A549 (cell line): ENCODE results near the gene SNAI1. TPM values are rescaled to one million over a fixed set of nuclear protein-coding genes. Genes with fewer than 3 reads are reported as not detected.

Experiments
- ATAC-seq, 2 experiments: fragments of 200-7000 bp in 1 of 2; fragments of >200 bp in 1 of 2; cut with Nextera tagmentation in 1 of 2; cut with Tn5 transposase in 1 of 2; 3 replicates each; pipeline versions ENCODE4 v1.8.0 to v1.9.1; 2018 to 2020; ENCODE audit warnings: mild to moderate bottlenecking in 1 of 2, moderate library complexity in 1 of 2
- CTCF ChIA-PET: fragments of 300-600 bp; sonication (Branson Sonifier 250); formaldehyde crosslinking; extraction: SDS; loops from one replicate; lab custom pipeline; 2021; ENCODE audit warnings: antibody characterized with exemption, inconsistent platforms; lab: Yijun Ruan, JAX
- POLR2A ChIA-PET: fragments of 350-600 bp; formaldehyde crosslinking; extraction: SDS; loops from one replicate; lab custom pipeline; 2021; ENCODE audit warnings: antibody characterized with exemption, inconsistent platforms; lab: Yijun Ruan, JAX
- DNase-seq, 2 experiments: peaks; one replicate each; pipeline versions ENCODE4 v3.0.0 to v3.0.0-alpha.2; 2011 to 2016; ENCODE audit warnings: low read depth in 1 of 2, low spot score in 1 of 2
- FAIRE-seq: peaks from 2 replicates; lab custom pipeline; 2011; peaks lifted over from hg19 to GRCh38; lab: Jason Lieb, UNC
- H3K27ac ChIP-seq, 2 experiments: fragments of >200 bp; sonication (Bioruptor Twin); formaldehyde crosslinking; 3 replicates each; pipeline ENCODE4 v1.5.1; 2016 to 2017
- H3K4me1 ChIP-seq: fragments of >200 bp; sonication (Bioruptor Twin); formaldehyde crosslinking; 3 replicates; pipeline ENCODE4 v1.6.1; 2016
- H3K4me2 ChIP-seq: fragments of >200 bp; sonication (Bioruptor Twin); formaldehyde crosslinking; 3 replicates; pipeline ENCODE4 v1.6.1; 2016
- H3K4me3 ChIP-seq: fragments of >200 bp; sonication (Bioruptor Twin); formaldehyde crosslinking; 3 replicates; pipeline ENCODE4 v1.5.1; 2016
- H3K9me3 ChIP-seq: fragments of >200 bp; sonication (Bioruptor Twin); formaldehyde crosslinking; 3 replicates; pipeline ENCODE4 v1.6.1; 2016
- BCL3 ChIP-seq: fragments of >200 bp; sonication (Bioruptor Twin); formaldehyde crosslinking; IDR thresholded peaks from 3 replicates; pipeline ENCODE4 v1.6.1; 2016
- CBX2 ChIP-seq: fragments of 200-600 bp; sonication (generic); IDR thresholded peaks from 2 replicates; pipeline ENCODE4 v1.6.1; 2016; ENCODE audit warnings: low read depth, mild to moderate bottlenecking, borderline replicate concordance
- CBX8 ChIP-seq: fragments of 200-600 bp; sonication (generic); IDR thresholded peaks from 2 replicates; pipeline ENCODE4 v1.6.1; 2016
- CEBPB ChIP-seq, 2 experiments: fragments of >200 bp in 1 of 2; sonication (Bioruptor Twin) in 1 of 2; formaldehyde crosslinking in 1 of 2; IDR thresholded peaks; 2 replicates each; pipeline ENCODE4 v1.6.1; 2012 to 2016
- CTCF ChIP-seq: fragments of >200 bp; sonication (Bioruptor Twin); formaldehyde crosslinking; IDR thresholded peaks from 3 replicates; pipeline ENCODE4 v1.5.1; 2016
- E2F6 ChIP-seq: IDR thresholded peaks from 2 replicates; pipeline ENCODE4 v1.6.1; 2012; ENCODE audit warnings: low read depth, borderline replicate concordance
- EHF ChIP-seq: fragments of 250-450 bp; sonication (Bioruptor Pico); IDR thresholded peaks from 2 replicates; pipeline ENCODE4 v1.5.0; 2020; ENCODE audit warnings: mild to moderate bottlenecking
- ESRRA ChIP-seq: fragments of 150-350 bp; IDR thresholded peaks from 2 replicates; pipeline ENCODE4 v1.6.1; 2014; ENCODE audit warnings: mild to moderate bottlenecking, low read length, borderline replicate concordance
- GATA3 ChIP-seq: IDR thresholded peaks from 2 replicates; pipeline ENCODE4 v1.6.1; 2012; ENCODE audit warnings: borderline replicate concordance
- HOXA7 ChIP-seq: fragments of 250-450 bp; sonication (Bioruptor Pico); IDR thresholded peaks from 2 replicates; pipeline ENCODE4 v1.5.0; 2020; ENCODE audit warnings: mild to moderate bottlenecking, moderate library complexity
- JUN ChIP-seq, 2 experiments: fragments of >200 bp; sonication (Bioruptor Twin); formaldehyde crosslinking; IDR thresholded peaks; 2 replicates in 1 of 2; 3 replicates in 1 of 2; pipeline ENCODE4 v1.6.1; 2016 to 2017
- KDM1A ChIP-seq: fragments of 200-600 bp; sonication (generic); IDR thresholded peaks from 2 replicates; pipeline ENCODE4 v1.6.1; 2016; ENCODE audit warnings: low read depth, mild to moderate bottlenecking
- MAX ChIP-seq: IDR thresholded peaks from 2 replicates; pipeline ENCODE4 v1.6.1; 2012
- MAZ ChIP-seq: fragments of 150-350 bp; IDR thresholded peaks from 2 replicates; pipeline ENCODE4 v1.6.1; 2014; ENCODE audit warnings: antibody characterized with exemption, low read depth, low read length, borderline replicate concordance
- MYC ChIP-seq: IDR thresholded peaks from 2 replicates; pipeline ENCODE4 v1.6.1; 2012; ENCODE audit warnings: mild to moderate bottlenecking, inconsistent platforms, low read length, improper control_type of control experiment, borderline replicate concordance
- PHF8 ChIP-seq: fragments of 200-600 bp; sonication (generic); IDR thresholded peaks from 2 replicates; pipeline ENCODE4 v1.6.1; 2016; ENCODE audit warnings: low read depth, mild to moderate bottlenecking, antibody characterized with exemption, moderate library complexity, borderline replicate concordance
- RCOR1 ChIP-seq: fragments of 150-350 bp; IDR thresholded peaks from 2 replicates; pipeline ENCODE4 v1.6.1; 2014; ENCODE audit warnings: antibody characterized with exemption, low read length, low read depth
- WGBS: methylation state at CpG from one replicate; pipeline ENCODE4 v1.1.6; 2017; ENCODE audit errors: missing lambda C conversion rate; 5-methylcytosine and 5-hydroxymethylcytosine counted together
- polyA plus RNA-seq, 4 experiments: library from polyadenylated mRNA; depleted of rRNA in 3 of 4; stranded (reverse); fragments of >200 nt; fragmentation: RNase III in 1 of 4; extraction: RNeasy Plus Mini Kit Qiagen cat#74134 plus additional on column Dnase treatment in 1 of 4; gene quantifications; 2 replicates in 3 of 4; 3 replicates in 1 of 4; pipeline ENCODE4 v1.2.3, GENCODE V29; 2011 to 2017

Gene SNAI1
- polyA plus RNA-seq, 2 of the 4 experiments (the other 2 are of a cell fraction), result 7.0 to 11.1 TPM

GRCh38 chr20:50022676-50023075 is 39.9 kb downstream of the SNAI1 start:
- H3K27ac ChIP-seq, result peak overlapping the region in 1 of 2 experiments; percentile 60; a peak in 4 of 6 replicates
- no peak for FAIRE-seq
- CTCF ChIA-PET, result interaction anchor here (1.0 to 4.4 kb wide), 2 partner anchors 48 to 63 kb away, joined by 4 to 23 read pairs; no protein-coding TSS in a partner anchor

GRCh38 chr20:50023116-50023805 is 40.5 kb downstream of the SNAI1 start:
- CTCF ChIA-PET, result interaction anchor here (0.8 to 4.4 kb wide), 3 partner anchors 41 to 63 kb away, joined by 3 to 23 read pairs (median 4); no protein-coding TSS in a partner anchor
- no peak for ATAC-seq
- POLR2A ChIA-PET, result no interaction called here
- no peaks in the 10 kb centered on the region for H3K9me3 ChIP-seq
- H3K4me3 ChIP-seq, result no peak overlapping the region
- H3K4me2 ChIP-seq, result no peak overlapping the region
- 78% methylated on average over 9 of the region's 10 CpGs for WGBS
- H3K27ac ChIP-seq, result peak overlapping the region; percentile 9 to 60; a peak in 4 of 6 replicates
- TF ChIP-seq PHF8 (no peak), KDM1A (no peak), CBX8 (no peak), BCL3 (no peak), MAZ (no peak), MAX (no peak), EHF (no peak), CTCF (no peak), ESRRA (no peak), E2F6 (no peak)
- FAIRE-seq, result no peak
- no peak for DNase-seq
- peaks cover 38% of the 10 kb centered on the region for H3K4me1 ChIP-seq

More at GRCh38 chr20:50022676-50023075, 39.9 kb downstream of the SNAI1 start:
- Histone ChIP-seq H3K4me2 (no peak overlapping the region), H3K9me3 (no peaks in the 10 kb centered on the region), H3K4me1 (peaks cover 32% of the 10 kb centered on the region), H3K4me3 (no peak overlapping the region)
- WGBS, result 92% methylated on average over 6 of the region's 6 CpGs
- DNase-seq, result no peak
- TF ChIP-seq GATA3 (no peak), HOXA7 (CRISPR knock-in tag) (no peak), JUN (IDR thresholded peaks at IDR 0.05) (no peak), RCOR1 (no peak), EHF (no peak), MYC (no peak), CBX2 (no peak), PHF8 (no peak), CEBPB (IDR thresholded peaks at IDR 0.05) (peak in 1 of 2 experiments; percentile 41; a peak in 2 of 4 replicates)
- no peak for ATAC-seq
- POLR2A ChIA-PET, result no interaction called here
